Measurements from ENCODE around the gene FOXO1.
A peak's percentile ranks its signal among the peaks of the same experiment; 100 is the strongest.

FOXO1 gene

DNA sequence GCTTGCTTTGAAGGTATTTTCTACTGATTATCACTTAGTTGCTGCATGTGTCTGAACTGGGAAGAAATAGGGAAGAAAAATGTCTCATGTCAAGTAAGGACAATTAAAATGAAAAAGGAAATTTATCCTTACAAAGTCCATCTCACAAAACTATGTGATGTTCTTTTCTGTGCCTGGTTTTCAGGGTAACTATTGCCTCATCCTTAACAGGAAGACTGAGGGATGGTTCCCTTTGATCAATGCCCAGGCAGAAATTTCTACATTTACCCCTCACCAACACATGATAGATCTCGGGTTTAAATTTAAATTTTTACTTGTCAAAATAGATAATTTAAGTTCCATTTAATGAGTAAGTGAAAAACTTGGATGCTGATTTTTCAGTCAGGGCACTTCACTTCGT lies 3.9 kb upstream of the FOXO1 start:
- no peak overlapping the region for H3K27ac ChIP-seq
- no peaks in the 10 kb centered on the region for H3K27me3 ChIP-seq (ENCODE audit: insufficient read depth, low read depth, severe bottlenecking)
- TF ChIP-seq, protein P1, sequence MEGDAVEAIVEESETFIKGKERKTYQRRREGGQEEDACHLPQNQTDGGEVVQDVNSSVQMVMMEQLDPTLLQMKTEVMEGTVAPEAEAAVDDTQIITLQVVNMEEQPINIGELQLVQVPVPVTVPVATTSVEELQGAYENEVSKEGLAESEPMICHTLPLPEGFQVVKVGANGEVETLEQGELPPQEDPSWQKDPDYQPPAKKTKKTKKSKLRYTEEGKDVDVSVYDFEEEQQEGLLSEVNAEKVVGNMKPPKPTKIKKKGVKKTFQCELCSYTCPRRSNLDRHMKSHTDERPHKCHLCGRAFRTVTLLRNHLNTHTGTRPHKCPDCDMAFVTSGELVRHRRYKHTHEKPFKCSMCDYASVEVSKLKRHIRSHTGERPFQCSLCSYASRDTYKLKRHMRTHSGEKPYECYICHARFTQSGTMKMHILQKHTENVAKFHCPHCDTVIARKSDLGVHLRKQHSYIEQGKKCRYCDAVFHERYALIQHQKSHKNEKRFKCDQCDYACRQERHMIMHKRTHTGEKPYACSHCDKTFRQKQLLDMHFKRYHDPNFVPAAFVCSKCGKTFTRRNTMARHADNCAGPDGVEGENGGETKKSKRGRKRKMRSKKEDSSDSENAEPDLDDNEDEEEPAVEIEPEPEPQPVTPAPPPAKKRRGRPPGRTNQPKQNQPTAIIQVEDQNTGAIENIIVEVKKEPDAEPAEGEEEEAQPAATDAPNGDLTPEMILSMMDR (IDR thresholded peaks at IDR 0.05; ENCODE audit: low read depth, low read length) = no peak
- H3K4me3 ChIP-seq (ENCODE audit: low read depth, low read length) = no peak overlapping the region
- no peaks in the 10 kb centered on the region for H3K9me3 ChIP-seq (ENCODE audit: severe bottlenecking)
- DNase-seq = no peak
- H3K36me3 ChIP-seq = no peaks in the 10 kb centered on the region

DNA sequence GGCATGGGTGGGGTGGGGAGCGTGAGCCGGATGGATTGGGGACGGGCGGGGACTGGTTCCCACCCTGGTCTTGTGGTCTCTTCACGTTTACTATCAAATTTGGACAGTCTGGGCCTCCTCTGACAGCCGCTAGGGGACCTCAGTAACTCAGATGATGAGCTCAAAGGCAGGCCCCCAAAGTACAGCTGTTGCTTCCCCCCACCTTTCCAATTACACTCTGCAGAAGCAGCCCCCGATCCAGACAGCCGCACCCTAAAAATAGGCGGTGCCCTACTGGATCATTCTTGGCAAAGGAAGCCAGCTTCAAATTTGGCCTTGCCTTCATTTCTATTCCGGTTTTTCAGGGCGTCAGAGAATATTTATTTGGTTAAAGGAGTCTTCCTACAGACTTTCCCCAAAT lies 1.9 kb upstream of the FOXO1 start:
- no peak for DNase-seq
- Histone ChIP-seq H3K4me3 (ENCODE audit: low read depth, low read length) (no peak overlapping the region), H3K27ac (no peak overlapping the region), H3K9me3 (ENCODE audit: severe bottlenecking) (no peaks in the 10 kb centered on the region), H3K36me3 (no peaks in the 10 kb centered on the region), H3K27me3 (ENCODE audit: insufficient read depth, low read depth, severe bottlenecking) (no peaks in the 10 kb centered on the region)
- TF ChIP-seq, protein P1 (IDR thresholded peaks at IDR 0.05; ENCODE audit: low read depth, low read length) = no peak

DNA sequence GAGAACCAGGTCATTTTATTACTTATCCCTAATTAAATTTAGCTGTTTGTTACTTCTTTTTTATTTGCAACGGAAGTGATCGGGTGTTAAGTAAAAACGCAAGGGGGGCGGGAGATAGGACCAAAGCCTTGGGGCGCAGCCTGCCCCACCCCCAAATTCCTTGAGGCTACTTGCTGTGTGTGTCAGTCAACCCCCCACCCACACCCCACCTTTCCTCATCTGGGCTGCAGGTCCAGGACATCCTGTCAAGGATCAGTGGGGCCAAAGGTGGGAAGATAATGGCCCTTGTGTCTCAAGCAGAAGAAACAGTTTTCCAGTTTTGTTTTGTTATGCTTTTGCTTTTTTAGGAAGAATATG lies 1.2 kb upstream of the FOXO1 start:
- no peaks in the 10 kb centered on the region for H3K27me3 ChIP-seq (ENCODE audit: insufficient read depth, low read depth, severe bottlenecking)
- no peaks in the 10 kb centered on the region for H3K36me3 ChIP-seq
- no peak for DNase-seq
- H3K9me3 ChIP-seq (ENCODE audit: severe bottlenecking) = no peaks in the 10 kb centered on the region
- peak overlapping the region; percentile 61 for H3K4me3 ChIP-seq (ENCODE audit: low read depth, low read length)
- H3K27ac ChIP-seq = no peak overlapping the region
- TF ChIP-seq, protein P1 (IDR thresholded peaks at IDR 0.05; ENCODE audit: low read depth, low read length) = no peak

DNA sequence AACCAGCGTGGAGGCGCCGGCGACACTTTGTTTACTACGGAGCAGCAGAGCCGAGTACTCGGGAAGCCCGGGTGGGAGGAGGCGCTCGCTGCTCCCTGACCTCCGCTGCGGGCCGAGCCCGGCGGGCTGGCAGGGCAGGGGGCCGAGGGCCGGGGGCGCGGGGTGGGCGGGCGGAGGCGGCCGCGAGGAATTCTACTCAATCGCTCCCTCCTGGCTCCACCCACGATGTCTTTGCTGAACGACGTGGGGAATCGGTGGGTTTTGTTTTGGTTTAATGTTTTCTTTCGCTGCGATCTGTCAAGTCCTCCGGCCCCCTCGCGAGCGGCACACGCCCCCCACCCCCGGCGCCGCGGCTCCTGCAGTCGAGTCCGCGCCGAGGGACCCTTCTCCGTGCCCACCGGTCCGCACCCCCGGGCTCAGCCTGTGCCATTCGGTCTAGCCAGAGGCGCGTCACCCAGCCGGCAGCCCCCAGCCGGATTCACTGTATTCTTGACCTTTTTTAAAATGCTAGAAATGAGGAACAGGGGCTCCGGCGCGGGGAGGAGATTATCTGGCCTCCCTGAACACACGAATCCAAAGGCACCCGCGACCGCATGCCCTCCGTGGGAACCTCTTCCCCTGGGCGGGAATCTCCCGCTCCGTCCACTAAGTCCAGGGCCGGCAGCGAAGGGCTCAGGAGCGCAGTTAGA lies 636 bp upstream of the FOXO1 start:
- Histone ChIP-seq H3K4me3 (ENCODE audit: low read depth, low read length) (peak overlapping the region; percentile 61), H3K27me3 (ENCODE audit: insufficient read depth, low read depth, severe bottlenecking) (no peaks in the 10 kb centered on the region), H3K36me3 (no peaks in the 10 kb centered on the region), H3K9me3 (ENCODE audit: severe bottlenecking) (no peaks in the 10 kb centered on the region), H3K27ac (no peak overlapping the region)
- TF ChIP-seq, protein P1 (IDR thresholded peaks at IDR 0.05; ENCODE audit: low read depth, low read length) = no peak
- DNase-seq = no peak

DNA sequence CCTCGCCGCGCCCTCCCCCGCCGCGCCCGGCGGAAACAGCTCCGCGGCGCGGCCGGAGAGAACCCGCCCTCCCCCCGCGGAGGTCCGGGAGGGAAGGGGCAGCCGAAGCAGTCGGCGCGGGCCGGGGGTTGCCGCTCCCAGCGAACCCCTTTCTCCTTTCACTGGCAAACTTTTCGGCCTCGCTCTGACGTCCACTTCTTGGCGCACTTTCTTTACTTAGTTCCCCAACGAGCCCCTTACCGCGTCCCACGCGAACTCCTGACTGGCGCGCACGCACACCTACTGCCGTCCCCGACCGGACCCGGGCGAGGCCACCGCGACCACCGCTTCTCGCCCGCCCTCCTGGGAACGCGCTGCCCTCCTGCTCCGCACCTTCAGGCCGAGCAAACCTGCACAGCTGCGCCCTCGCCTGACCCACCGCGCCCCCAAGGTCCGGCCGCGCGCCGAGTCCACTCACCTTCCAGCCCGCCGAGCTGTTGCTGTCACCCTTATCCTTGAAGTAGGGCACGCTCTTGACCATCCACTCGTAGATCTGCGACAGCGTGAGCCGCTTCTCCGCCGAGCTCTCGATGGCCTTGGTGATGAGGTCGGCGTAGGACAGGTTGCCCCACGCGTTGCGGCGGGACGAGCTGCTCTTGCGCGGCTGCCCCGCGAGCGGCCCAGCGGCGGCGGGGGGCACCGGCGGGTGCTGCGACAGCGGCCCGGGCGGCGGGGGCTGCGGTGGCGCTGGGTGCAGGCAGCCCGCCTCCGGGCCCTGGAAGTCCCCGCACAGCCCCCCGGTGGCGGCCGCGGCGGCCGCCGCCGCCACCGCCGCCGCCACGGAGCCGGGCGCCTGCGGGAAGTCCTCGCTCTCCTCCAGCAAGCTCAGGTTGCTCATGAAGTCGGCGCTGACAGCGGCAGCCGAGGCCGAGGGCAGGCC lies 1.1 kb downstream of the FOXO1 start:
- peak overlapping the region; percentile 59 for H3K4me3 ChIP-seq (ENCODE audit: low read depth, low read length)
- no peaks in the 10 kb centered on the region for H3K36me3 ChIP-seq
- DNase-seq = peak; percentile 21
- TF ChIP-seq, protein P1 (IDR thresholded peaks at IDR 0.05; ENCODE audit: low read depth, low read length) = no peak
- H3K27ac ChIP-seq = peak overlapping the region; percentile 57; the same call in 1 of the 2 replicates
- no peaks in the 10 kb centered on the region for H3K9me3 ChIP-seq (ENCODE audit: severe bottlenecking)
- no peaks in the 10 kb centered on the region for H3K27me3 ChIP-seq (ENCODE audit: insufficient read depth, low read depth, severe bottlenecking)
